T-helper 9 cell (primary cell): ENCODE data around the gene TNRC6A.
"Not testable (repeated sequence)": the region's sequence is repeated elsewhere in the genome, so short reads cannot be mapped to it uniquely, and the experiment has no call there.

Experiments
- DNase-seq: peaks from one replicate; pipeline ENCODE4 v3.0.0-alpha.2; 2020

Gene TNRC6A

GRCh38 chr16:24728891-24729242 is 584 bp upstream of the TNRC6A start:
- no peak for DNase-seq

- peak; percentile 36 for DNase-seq
Measured at GRCh38 chr16:24729951-24730815, 732 bp downstream of the TNRC6A start.

GRCh38 chr16:24730914-24731313 is 1.5 kb downstream of the TNRC6A start:
- DNase-seq: no peak

- DNase-seq: no peak
Measured at GRCh38 chr16:24731722-24732419, 2.4 kb downstream of the TNRC6A start.

GRCh38 chr16:24734382-24734781 is 4.9 kb downstream of the TNRC6A start:
- no peak for DNase-seq

GRCh38 chr16:24736758-24737157 is 7.3 kb downstream of the TNRC6A start:
- no peak for DNase-seq

GRCh38 chr16:24737391-24737871 is 8.0 kb downstream of the TNRC6A start:
- DNase-seq: no peak

- no peak for DNase-seq
Measured at GRCh38 chr16:24737916-24738594, 8.6 kb downstream of the TNRC6A start.

- DNase-seq: no peak
Measured at GRCh38 chr16:24738895-24739294, 9.4 kb downstream of the TNRC6A start.

GRCh38 chr16:24741862-24742261 is 12.4 kb downstream of the TNRC6A start:
- no peak for DNase-seq

GRCh38 chr16:24742610-24743009 is 13.2 kb downstream of the TNRC6A start:
- not testable (repeated sequence) for DNase-seq

GRCh38 chr16:24745391-24745790 is 15.9 kb downstream of the TNRC6A start:
- no peak for DNase-seq

GRCh38 chr16:24745791-24746190 is 16.3 kb downstream of the TNRC6A start:
- no peak for DNase-seq

GRCh38 chr16:24747441-24747840 is 18.0 kb downstream of the TNRC6A start:
- DNase-seq: no peak

- no peak for DNase-seq
Measured at GRCh38 chr16:24748242-24748641, 18.8 kb downstream of the TNRC6A start.

GRCh38 chr16:24749310-24749709 is 19.9 kb downstream of the TNRC6A start:
- no peak for DNase-seq

- DNase-seq: not testable (repeated sequence)
Measured at GRCh38 chr16:24749872-24750271, 20.4 kb downstream of the TNRC6A start.

- no peak for DNase-seq
Measured at GRCh38 chr16:24753000-24753399, 23.5 kb downstream of the TNRC6A start.

GRCh38 chr16:24753437-24753836 is 24.0 kb downstream of the TNRC6A start:
- no peak for DNase-seq

- no peak for DNase-seq
Measured at GRCh38 chr16:24754543-24754942, 25.1 kb downstream of the TNRC6A start.

- no peak for DNase-seq
Measured at GRCh38 chr16:24755201-24755874, 25.9 kb downstream of the TNRC6A start.

GRCh38 chr16:24758373-24758772 is 28.9 kb downstream of the TNRC6A start:
- no peak for DNase-seq

GRCh38 chr16:24759006-24759405 is 29.6 kb downstream of the TNRC6A start:
- no peak for DNase-seq
